ENCODE measurements around the gene SEC24C.
"Not testable (repeated sequence)": the region's sequence is repeated elsewhere in the genome, so short reads cannot be mapped to it uniquely, and the experiment has no call there.

Gene SEC24C

GRCh38 chr10:73743905-73744663 is at the start of gene SEC24C:
Gene SEC24C (plus strand): TSS chr10:73744372. CDS start chr10:73746833, 2,461 bp downstream.
- DNase-seq: peak; percentile 96

- not testable (repeated sequence) for DNase-seq
Measured at GRCh38 chr10:73695302-73695701, 48.9 kb upstream of the SEC24C start.

GRCh38 chr10:73697675-73698159 is 46.5 kb upstream of the SEC24C start, which contains the start of gene AGAP5:
Gene AGAP5 (minus strand): TSS chr10:73698109. CDS start chr10:73697755, 354 bp downstream.
- DNase-seq: not testable (repeated sequence)

- DNase-seq: not testable (repeated sequence)
Measured at GRCh38 chr10:73698819-73699218, 45.4 kb upstream of the SEC24C start.

GRCh38 chr10:73703924-73704323 is 40.2 kb upstream of the SEC24C start:
- not testable (repeated sequence) for DNase-seq

- not testable (repeated sequence) for DNase-seq
Measured at GRCh38 chr10:73705506-73706072, 38.6 kb upstream of the SEC24C start.

- DNase-seq: peak; percentile 13
Measured at GRCh38 chr10:73706488-73706887, 37.7 kb upstream of the SEC24C start.

GRCh38 chr10:73707628-73708027 is 36.5 kb upstream of the SEC24C start:
- DNase-seq: not testable (repeated sequence)

GRCh38 chr10:73708122-73708521 is 36.0 kb upstream of the SEC24C start:
- DNase-seq: not testable (repeated sequence)

- DNase-seq: not testable (repeated sequence)
Measured at GRCh38 chr10:73711683-73712082, 32.5 kb upstream of the SEC24C start.

- not testable (repeated sequence) for DNase-seq
Measured at GRCh38 chr10:73713912-73714311, 30.3 kb upstream of the SEC24C start.

GRCh38 chr10:73714483-73714882 is 29.7 kb upstream of the SEC24C start:
- DNase-seq: not testable (repeated sequence)

- DNase-seq: not testable (repeated sequence)
Measured at GRCh38 chr10:73715179-73716156, 28.7 kb upstream of the SEC24C start.

GRCh38 chr10:73716251-73716650 is 27.9 kb upstream of the SEC24C start:
- no peak for DNase-seq

- no peak for DNase-seq
Measured at GRCh38 chr10:73717556-73717955, 26.6 kb upstream of the SEC24C start.

- DNase-seq: not testable (repeated sequence)
Measured at GRCh38 chr10:73720561-73720960, 23.6 kb upstream of the SEC24C start.

GRCh38 chr10:73723516-73723915 is 20.7 kb upstream of the SEC24C start:
- DNase-seq: no peak

GRCh38 chr10:73729781-73730152 is 14.4 kb upstream of the SEC24C start:
- peak; percentile 38 for DNase-seq

GRCh38 chr10:73730153-73730906 is 13.8 kb upstream of the SEC24C start:
- peak; percentile 92 for DNase-seq

GRCh38 chr10:73731588-73732375 is 12.4 kb upstream of the SEC24C start:
- DNase-seq: no peak

- no peak for DNase-seq
Measured at GRCh38 chr10:73732426-73732825, 11.7 kb upstream of the SEC24C start.

Data from fibroblast of skin of right quadriceps (primary cell).